ENCODE results near the gene TAF3.

TAF3 gene

DNA sequence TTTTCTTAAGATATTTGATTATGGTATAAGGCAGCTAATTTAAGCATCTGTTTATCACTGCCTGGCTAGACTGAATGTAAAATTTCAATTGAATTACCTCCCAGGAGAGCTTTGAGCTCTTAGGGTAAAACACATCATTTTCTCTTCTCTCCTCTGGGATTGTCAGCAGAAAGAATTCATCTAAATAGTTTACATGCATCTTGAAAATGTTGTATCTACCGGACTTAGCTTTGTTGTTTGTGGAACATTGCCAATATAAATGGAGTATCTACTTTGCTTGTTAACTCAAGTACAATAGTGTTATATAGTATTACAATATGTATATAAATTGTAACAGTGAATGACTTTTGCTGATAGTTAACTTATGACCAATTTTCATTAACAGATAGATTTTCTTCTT is 73.3 kb downstream of the TAF3 start:
- DNase-seq (ENCODE audit: insufficient read length, low spot score) = no peak
- TF ChIP-seq, protein P1, sequence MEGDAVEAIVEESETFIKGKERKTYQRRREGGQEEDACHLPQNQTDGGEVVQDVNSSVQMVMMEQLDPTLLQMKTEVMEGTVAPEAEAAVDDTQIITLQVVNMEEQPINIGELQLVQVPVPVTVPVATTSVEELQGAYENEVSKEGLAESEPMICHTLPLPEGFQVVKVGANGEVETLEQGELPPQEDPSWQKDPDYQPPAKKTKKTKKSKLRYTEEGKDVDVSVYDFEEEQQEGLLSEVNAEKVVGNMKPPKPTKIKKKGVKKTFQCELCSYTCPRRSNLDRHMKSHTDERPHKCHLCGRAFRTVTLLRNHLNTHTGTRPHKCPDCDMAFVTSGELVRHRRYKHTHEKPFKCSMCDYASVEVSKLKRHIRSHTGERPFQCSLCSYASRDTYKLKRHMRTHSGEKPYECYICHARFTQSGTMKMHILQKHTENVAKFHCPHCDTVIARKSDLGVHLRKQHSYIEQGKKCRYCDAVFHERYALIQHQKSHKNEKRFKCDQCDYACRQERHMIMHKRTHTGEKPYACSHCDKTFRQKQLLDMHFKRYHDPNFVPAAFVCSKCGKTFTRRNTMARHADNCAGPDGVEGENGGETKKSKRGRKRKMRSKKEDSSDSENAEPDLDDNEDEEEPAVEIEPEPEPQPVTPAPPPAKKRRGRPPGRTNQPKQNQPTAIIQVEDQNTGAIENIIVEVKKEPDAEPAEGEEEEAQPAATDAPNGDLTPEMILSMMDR (IDR thresholded peaks at IDR 0.05; ENCODE audit: insufficient read depth, missing control alignments) = no peak
- no peak for FAIRE-seq

DNA sequence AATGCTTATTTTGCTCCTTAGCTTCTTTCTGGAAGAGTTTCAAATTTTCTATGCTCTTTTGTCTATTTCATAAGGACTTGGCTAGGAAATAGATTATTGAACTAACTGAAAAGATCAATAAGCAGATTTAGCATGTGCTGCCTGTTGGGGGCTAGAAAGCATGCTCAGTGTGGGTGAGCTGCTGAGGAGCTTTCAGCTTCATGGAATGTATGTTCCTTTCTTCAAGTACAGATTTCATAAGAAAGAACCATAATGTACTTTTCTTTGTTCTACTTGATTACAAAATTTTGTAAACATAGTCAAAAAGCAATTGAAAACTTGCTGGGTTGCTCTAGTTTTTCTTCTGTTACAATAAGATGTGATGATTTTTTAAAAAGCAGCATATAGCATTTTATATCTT is 73.8 kb downstream of the TAF3 start:
- no peak for FAIRE-seq
- TF ChIP-seq, protein P1 (IDR thresholded peaks at IDR 0.05; ENCODE audit: insufficient read depth, missing control alignments) = no peak
- no peak for DNase-seq (ENCODE audit: insufficient read length, low spot score)

DNA sequence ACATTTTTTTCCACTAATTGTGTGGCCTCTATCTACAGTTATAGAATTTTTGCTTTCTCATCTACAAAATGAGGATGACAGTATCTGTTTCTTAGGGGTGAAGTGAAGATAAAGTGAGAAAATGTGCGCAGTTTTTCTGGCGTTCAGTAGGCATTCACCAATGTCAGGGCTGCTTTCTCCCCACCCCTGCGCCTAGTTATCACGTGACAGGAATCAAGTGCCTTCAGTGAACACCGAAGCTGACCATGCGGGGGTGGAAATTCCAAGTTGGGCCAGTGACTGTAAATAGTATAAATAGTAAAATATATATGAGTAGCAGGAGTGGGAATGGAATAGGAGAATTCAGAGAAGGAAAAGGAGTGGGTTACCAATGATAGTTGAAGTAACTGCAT is 77.4 kb downstream of the TAF3 start:
- no peak for FAIRE-seq
- DNase-seq (ENCODE audit: insufficient read length, low spot score) = no peak
- TF ChIP-seq, protein P1 (IDR thresholded peaks at IDR 0.05; ENCODE audit: insufficient read depth, missing control alignments) = no peak

DNA sequence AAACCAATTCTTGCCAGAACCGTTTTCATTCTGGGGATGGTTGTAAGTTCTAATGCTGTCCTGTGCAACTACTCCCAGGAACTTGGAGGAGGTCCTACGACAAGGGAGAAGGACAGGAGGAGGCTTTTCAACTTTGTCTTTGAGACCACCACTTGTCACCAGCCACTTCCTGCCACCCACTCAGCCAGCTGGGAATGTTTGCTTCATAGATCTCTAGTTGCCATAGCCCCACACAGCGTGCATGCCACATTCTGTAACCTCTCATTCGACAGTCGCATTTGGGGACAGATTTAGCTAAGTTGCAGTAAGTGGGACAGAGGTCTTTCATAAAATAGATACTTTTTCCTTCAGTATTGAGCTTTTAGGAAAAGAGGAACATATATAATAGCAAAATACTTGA is 78.0 kb downstream of the TAF3 start:
- DNase-seq (ENCODE audit: insufficient read length, low spot score) = no peak
- TF ChIP-seq, protein P1 (IDR thresholded peaks at IDR 0.05; ENCODE audit: insufficient read depth, missing control alignments) = no peak
- no peak for FAIRE-seq

DNA sequence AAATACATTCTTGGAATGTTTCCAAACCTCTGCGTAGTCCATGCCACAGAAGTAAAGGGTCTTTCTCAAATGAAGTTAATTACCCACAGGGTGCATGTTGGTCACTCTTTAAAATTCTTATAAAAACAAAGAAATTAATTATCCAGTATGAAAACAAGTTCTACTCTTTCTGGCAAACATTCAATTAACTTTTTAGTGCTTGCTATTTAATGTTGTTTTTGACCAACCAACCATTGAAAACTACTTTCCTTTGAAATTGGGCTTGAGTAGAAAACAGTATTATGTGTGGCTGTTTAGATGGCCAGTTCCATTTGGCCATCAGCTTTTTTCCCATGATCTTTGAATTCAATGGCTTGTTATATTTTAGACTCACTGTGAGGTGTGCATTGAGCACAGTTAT is 83.0 kb downstream of the TAF3 start:
- DNase-seq (ENCODE audit: insufficient read length, low spot score) (no peak), FAIRE-seq (no peak)
- TF ChIP-seq, protein P1 (IDR thresholded peaks at IDR 0.05; ENCODE audit: insufficient read depth, missing control alignments) = no peak

DNA sequence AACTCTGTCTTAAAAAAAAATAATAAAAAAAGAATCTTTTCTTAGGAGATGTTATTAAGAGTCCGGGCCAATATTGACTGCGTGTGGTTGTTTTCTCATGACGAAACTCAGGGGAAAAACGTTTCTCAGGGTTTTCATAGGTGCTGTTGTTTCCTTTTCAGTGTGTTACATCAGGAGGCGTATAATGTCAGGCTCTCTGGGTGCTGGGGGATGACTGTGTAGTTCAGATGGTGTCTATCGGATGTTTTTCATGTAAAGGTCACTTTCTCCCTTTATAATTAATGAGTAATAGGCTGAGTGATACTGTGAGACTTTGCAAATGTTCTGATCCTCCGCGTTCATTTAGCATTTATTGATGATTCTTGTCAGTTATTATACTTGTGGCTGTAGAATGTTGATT is 84.1 kb downstream of the TAF3 start:
- TF ChIP-seq, protein P1 (IDR thresholded peaks at IDR 0.05; ENCODE audit: insufficient read depth, missing control alignments) = no peak
- FAIRE-seq (no peak), DNase-seq (ENCODE audit: insufficient read length, low spot score) (no peak)

DNA sequence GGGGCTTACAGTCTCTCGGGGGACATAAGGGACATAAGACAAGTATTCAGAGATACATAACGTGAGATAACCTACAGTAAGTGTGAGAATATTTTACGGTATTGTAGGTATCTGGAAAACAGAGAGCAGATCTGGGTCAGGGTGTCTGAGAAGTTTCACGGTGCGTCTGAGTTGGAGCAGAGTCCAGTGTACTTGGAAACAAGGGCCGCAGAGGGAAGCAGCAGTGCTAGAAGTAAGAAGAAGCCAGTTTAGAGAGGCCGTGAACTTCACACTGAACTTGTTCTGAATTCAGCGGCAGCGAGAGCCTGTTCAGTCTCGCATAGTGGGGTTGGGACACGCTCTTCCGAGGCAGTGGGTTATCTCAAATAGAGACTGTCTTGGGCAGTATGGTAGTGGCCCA is 85.5 kb downstream of the TAF3 start:
- TF ChIP-seq, protein P1 (IDR thresholded peaks at IDR 0.05; ENCODE audit: insufficient read depth, missing control alignments) = no peak
- FAIRE-seq (no peak), DNase-seq (ENCODE audit: insufficient read length, low spot score) (no peak)

All from D721Med (cell line).